NK-92 (cell line): ENCODE results near the gene CDPF1.

Source experiments
- DNase-seq: peaks from one replicate; lab custom pipeline; 2025; ENCODE audit not compliant: unreplicated experiment; lab: John Stamatoyannopoulos, UW

CDPF1 gene, protein sequence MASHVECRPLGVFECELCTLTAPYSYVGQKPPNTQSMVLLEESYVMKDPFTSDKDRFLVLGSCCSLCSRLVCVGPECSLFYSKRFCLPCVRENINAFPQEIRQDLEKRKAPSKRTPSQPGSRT

GRCh38 chr22:46250035-46250782, at the start of gene CDPF1:
CDPF1 (minus strand) TSS chr22:46250293; CDS start chr22:46248284, 2,009 bp downstream.
- no peak for DNase-seq

DNA sequence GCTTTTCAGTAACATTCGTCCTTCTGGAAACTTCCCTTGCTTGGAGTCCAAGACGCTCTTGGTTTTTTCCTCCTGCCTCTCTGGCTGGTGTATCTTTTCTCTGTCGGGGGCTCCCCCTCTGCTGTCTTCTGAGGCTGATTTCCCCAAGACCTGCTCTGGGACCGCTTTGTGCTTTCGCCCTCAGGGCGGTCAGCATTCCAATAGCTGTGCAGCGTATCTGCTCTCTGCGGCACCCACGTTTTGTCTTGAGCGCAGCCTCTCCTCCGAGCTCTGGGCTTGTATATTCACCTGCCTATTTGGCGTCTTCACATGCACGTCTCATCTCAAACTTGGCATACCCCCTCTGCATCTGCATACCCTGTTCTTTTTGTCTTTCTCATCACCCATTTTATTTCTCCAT, 49.0 kb upstream of the CDPF1 start:
- no peak for DNase-seq

DNA sequence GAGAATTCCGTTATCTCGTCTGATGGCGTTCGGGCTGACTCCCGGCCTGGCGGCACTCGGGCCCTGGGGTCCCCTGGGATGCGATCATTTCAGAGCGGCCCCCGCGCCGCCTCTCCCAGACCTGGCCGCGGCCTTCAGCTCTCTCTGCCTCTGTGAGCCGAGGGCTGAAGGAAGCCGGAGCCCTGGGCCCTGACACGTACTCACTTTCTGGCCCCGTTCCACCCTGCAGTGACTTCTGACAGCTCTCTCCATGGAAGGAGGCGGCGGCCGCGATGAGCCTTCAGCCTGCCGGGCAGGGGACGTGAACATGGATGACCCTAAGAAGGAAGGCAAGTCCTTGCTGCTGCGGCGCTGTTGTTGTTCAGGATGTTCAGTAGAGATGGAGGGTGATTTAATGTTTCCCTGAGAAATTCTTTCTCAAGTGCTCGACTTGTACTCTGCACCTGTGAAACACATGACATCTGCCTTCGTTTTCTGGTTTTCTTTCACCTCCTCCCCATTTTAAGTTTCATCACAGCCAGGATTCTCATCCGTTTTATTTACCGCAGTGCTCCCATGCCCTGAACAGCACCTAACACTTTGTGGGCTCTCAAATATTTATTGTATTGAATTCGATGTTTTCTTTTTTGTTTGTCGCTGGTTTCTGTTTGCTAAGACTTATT, 47.2 kb upstream of the CDPF1 start:
- DNase-seq, result no peak

- DNase-seq, result peak; percentile 77
These were observed 46.4 kb upstream of the CDPF1 start, which contains the start of gene GTSE1 for GRCh38 chr22:46296257-46297150. GTSE1 (plus strand) TSS chr22:46296870; CDS start chr22:46297401, 531 bp downstream.

GRCh38 chr22:46295277-46295971, 45.3 kb upstream of the CDPF1 start:
- no peak for DNase-seq

DNA sequence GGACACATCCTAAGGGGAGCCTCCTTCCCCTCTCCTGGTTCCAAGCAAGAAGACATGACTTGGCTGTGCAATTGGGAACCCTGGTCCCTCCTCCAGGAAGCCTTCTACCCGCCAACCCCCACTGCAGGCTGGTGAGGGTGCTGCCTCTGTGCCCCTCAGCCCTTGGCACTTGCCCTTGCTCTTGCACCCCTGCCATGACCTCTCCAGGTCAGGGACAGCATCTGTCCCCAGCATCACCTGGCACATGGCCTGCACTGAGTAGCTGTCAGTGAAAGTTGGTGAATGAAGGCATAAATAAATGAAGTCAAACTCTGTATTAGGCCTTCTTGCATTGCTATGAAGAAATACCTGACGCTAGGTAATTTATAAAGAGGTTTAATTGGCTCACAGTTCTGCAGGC, 44.7 kb upstream of the CDPF1 start:
- no peak for DNase-seq

- no peak for DNase-seq
These were observed 43.6 kb upstream of the CDPF1 start for GRCh38 chr22:46293577-46294260.

DNA sequence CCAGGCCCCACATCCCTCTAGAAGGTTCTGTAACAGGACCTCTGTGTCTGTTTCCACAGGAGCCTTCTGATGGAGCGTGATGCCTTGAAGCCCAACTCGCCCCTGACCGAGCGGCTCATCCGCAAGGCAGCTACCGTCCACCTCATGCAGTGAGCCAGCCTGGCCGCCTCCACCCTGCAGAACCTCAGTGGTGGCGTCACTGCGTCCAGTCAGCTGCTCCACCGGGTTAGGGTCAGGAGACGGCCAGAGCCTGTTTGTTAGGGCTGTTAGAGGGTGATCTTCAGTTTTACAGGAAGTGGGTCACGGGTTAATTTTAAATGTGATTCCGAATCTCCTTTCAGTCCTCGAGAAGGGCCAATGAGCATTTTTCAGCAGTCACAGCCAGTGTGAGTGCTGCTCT, 42.6 kb upstream of the CDPF1 start:
- no peak for DNase-seq

GRCh38 chr22:46292173-46292572, 42.1 kb upstream of the CDPF1 start:
- DNase-seq, result no peak

- no peak for DNase-seq
These were observed 41.0 kb upstream of the CDPF1 start for GRCh38 chr22:46290843-46291785.

DNA sequence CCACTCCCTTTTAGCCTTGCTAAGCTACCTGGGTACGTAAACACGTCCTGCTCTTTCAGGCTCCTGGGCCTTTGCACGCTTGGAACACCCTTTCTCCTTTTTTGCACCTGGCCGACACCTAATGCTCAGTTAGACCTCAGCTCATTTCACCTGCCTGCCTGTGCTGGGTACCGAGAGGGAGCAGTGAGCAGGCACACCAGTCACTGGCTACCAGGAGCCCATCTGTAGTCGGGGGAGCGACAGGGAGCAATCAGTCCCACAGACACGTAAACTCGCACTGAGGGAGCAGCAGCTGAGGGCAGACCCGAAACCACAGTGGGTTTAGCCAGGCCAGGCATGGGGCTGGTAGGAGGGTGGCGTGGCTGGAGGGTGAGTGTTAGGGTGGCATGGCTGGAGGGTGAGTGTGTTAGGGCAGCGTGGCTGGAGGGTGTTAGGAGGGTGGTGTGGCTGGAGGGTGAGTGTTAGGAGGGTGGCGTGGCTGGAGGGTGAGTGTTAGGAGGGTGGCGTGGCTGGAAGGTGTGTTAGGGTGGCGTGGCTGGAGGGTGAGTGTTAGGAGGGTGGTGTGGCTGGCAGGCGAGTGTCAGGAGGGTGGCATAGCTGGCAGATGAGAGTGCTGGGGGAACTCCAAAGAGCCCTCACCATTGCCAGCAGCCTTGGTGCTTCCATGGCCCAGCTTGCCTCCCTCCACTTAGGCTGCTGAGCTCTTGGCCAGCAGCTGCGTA, 40.2 kb upstream of the CDPF1 start:
- DNase-seq, result no peak

GRCh38 chr22:46289244-46289891, 39.3 kb upstream of the CDPF1 start:
- no peak for DNase-seq

DNA sequence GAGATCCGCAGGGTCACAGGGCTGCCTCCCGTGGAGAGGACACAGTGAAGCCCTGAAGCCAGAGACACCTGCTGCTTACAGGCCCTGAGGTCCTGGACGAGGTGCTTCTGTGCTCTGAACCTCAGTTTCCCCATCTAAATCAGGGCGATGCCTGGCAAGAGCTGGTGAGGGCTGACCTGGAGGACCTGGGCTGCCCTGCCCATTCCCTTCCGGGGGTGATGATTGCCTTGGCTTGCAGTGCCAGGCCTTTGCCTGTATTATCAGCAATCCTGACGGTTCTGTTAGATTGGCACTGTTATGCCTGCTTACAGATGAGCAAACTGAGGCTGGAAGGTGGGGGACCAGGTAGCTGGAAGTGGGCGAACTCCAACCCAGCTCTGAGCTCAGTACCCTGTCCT, 38.8 kb upstream of the CDPF1 start:
- no peak for DNase-seq

GRCh38 chr22:46287873-46288751, 38.0 kb upstream of the CDPF1 start:
- no peak for DNase-seq

DNA sequence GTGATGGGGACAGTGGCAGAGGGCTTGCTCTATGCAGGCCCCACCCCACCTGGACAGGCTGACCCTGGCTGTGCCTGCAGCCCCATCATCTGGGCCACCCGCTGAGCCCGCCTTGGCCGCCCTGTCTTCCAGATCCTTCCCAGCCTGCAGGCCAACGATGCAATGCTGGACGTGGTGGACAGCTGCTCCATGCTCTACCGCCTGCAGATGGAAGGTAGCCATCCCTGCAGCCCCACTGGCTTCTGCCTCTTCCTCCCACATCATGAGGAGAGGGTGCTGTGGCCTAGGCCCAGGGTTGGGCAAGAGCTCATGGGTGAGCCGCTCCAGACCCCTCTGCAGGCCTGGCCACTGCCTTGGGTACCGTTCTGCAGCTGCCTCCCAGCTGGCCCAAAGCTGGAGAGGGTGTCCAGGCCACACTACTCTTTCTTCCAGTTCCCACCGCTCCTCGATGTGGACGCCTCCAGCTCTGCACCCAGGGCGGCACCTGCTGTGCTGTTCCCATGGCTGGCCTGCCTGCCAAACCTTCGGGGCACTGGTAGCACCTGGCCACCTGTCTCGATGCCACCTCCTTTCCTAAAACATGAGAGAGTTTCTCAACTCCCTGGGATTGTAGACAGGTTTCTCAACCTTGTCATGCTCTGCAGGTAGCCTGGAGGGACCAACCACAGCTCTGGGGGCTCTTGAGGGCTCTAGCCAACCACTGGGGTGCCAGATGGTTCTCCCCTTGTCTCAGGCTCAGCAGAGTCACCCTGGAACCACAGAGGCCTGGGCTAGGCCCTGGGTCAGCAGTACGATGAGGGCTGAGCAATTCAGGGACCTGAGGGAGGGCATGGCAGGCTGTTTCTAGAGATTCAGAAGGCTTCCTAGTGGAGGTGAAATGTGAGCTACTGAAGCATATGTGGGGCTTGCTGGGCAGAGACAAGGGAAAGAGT, 37.1 kb upstream of the CDPF1 start:
- DNase-seq, result no peak

- no peak for DNase-seq
These were observed 35.9 kb upstream of the CDPF1 start for GRCh38 chr22:46286006-46286405.
